Left renal pelvis (tissue), 4 donors: ENCODE data around the gene CD53. TPM values are rescaled to one million over a fixed set of nuclear protein-coding genes. Genes with fewer than 3 reads are reported as not detected.
"Not testable (repeated sequence)": the region's sequence is repeated elsewhere in the genome, so short reads cannot be mapped to it uniquely, and the experiment has no call there.

Experiments
- DNase-seq, 4 donors: peaks; one replicate each; pipeline ENCODE4 v3.0.0-alpha.2; 2013; ENCODE audit warnings: low read depth in 4 of 4, low spot score in 3 of 4
- polyA plus RNA-seq, 4 donors: library from polyadenylated mRNA; unstranded; fragments of 120-200 nt; gene quantifications; one replicate each; pipeline ENCODE4 v1.2.1, GENCODE V29; 2013; ENCODE audit not compliant: insufficient read length in 4 of 4

The CD53 gene, protein sequence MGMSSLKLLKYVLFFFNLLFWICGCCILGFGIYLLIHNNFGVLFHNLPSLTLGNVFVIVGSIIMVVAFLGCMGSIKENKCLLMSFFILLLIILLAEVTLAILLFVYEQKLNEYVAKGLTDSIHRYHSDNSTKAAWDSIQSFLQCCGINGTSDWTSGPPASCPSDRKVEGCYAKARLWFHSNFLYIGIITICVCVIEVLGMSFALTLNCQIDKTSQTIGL
- 10 to 100 TPM in 1 of 4 donors, 1 to 10 TPM in 3; 5.5 to 15.4 (median 7.4) TPM for polyA plus RNA-seq

DNA sequence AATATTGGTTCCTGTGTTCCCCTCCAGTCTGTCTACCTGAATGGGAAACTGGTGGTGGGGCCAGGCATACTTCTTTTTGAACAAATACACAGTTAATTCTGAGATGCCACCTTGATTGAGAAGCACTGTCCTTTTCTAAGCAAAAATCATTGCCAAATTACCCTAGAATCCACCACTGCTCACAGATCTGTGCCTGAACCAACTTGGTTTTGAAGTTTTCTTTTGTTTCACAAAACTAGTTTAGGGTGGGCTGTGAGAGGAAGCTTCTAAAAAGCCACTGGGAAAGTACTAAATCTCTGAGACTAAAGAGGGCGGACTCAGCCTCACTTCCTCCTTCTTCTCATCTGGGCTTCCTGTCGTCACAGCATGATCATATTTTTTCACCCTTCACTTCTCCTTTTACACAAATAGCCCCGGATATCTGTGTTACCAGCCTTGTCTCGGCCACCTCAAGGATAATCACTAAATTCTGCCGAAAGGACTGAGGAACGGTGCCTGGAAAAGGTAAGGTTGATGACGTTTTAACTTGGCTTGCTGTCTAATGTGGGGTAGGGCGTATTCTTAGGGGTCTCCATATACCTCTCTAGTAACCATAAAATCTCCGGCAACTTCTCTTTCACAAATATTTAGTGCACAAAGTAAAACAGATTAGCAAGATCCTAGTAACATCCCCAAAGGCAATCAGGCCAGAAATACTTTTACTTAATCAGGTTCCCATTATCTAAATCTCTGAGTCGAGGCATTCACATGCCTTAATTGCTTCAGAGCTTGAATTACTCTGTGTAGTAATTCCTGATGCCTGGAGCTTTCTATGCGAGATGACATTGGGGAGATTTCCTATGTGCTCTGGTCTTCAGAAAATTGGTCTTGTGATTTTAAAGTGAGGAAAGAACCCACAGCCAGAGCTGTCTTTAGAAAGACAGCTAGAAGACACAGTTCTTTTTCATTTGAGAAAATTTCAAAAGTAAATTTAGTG lies at the start of gene CD53:
CD53 (plus strand) TSS at position 404 of the 976 bp plus-strand sequence. CDS start 18,261 bp downstream, outside the sequence.
- DNase-seq = no peak

DNA sequence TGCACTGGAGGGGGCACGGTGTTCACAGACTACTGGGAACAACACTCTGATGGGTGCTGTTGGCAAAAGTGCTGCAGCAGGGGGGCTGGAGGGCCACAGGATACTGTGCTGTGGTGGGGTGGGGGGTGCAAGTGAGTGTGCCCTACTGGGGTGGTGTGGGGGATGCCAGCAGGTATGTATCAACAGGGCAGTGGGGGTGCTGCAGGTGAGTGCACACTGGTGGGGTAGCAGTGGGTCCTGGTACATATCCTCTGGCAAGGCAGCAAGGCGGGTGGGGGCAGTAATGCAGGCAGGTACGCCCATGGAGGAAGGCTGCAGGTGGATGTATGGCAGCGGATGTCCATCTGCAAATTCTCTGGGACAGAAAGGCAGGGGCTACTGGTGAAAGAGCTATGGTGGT lies 48.8 kb upstream of the CD53 start:
- DNase-seq = no peak

- DNase-seq = no peak
These were observed 42.9 kb upstream of the CD53 start for GRCh38 chr1:110829955-110830553.

DNA sequence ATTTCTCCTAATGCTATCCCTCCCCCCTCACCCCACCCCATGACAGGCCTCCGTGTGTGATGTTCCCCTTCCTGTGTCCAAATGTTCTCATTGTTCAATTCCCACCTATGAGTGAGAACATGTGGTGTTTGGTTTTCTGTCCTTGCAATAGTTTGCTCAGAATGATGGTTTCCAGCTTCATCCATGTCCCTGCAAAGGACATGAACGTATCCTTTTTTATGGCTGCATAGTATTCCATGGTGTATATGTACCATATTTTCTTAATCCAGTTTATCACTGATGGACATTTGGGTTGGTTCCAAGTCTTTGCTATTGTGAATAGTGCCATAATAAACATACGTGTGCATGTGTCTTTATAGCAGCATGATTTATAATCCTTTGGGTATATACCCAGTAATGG lies 39.2 kb upstream of the CD53 start:
- not testable (repeated sequence) for DNase-seq

DNA sequence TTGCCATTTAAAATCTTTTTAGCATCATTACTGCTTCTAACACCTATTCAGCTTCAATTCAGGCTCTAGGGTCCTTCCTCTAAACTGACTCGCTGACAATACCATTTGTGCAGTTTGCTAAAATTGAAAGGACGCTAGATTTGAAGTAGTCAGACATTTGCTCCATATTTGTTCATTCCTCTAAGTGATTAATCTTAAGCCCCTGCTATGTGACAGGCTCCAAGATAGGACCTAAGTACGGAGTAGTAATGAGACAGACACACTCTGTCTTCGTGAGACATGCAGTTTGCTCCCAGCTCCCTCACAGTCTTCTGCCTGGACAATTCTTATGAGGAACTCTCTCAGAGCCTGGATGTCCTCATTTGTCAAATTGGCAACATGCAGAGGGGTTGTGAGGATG lies 26.1 kb upstream of the CD53 start:
- no peak for DNase-seq

GRCh38 chr1:110850145-110850544 lies 22.8 kb upstream of the CD53 start:
- DNase-seq = no peak

GRCh38 chr1:110850627-110851026 lies 22.3 kb upstream of the CD53 start:
- no peak for DNase-seq

DNA sequence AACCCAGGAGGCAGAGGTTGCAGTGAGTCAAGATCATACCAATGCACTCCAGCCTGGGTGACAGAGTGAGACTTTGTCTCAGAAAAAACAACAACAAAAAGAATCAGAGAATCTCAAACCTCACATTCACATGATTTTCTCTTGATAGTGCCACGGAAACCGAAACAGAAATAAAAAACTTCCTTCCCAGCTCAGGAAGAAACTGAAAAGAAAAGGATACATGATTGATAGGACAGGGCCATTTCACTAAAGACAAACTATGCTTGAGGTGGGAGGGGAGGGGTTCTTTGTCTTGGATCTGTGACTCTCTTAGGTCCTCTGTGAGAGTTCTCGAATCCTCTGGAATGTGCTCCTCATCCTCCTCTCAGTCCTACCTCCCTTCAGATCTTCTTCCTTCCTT lies 19.8 kb upstream of the CD53 start:
- no peak for DNase-seq

DNA sequence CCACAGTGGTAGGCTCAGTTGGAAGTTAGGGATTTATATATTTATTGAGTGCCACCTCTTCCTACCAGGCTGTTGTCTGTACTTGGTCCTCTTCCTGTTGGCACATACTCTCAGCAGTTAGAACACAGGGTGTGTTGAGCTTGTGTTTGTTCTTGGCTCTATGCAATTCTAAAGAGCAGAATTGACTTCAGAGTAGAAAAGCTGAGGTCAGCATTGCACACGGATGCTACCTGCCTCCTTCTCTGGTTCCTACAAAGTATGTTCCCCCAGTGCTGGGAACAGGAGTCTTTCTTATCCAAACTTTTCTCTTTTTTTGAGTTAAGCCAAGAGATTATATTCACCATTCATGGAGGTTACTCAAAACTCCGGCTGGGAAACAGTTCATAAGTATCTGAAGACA lies 16.5 kb upstream of the CD53 start:
- no peak for DNase-seq

- DNase-seq = no peak
These were observed 14.7 kb upstream of the CD53 start for GRCh38 chr1:110857964-110858948.

- no peak for DNase-seq
These were observed 13.9 kb upstream of the CD53 start for GRCh38 chr1:110859062-110859461.

GRCh38 chr1:110860174-110860573 lies 12.8 kb upstream of the CD53 start:
- no peak for DNase-seq

DNA sequence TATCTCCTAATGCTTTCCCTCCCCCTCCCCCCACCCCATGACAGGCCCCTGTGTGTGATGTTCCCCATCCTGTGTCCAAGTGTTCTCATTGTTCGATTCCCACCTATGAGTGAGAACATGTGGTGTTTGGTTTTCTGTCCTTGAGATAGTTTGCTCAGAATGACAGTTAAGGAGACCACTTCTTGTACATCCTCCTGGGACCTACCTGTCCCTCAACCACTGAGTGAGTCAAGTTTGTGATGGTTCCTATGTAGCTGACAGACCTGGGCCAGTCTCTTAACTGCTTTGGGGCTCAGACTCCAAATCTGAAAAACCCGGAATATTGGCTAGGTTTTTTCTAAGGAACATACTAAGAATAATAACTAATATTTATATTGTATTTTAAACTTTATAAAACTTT lies 12.3 kb upstream of the CD53 start:
- not testable (repeated sequence) for DNase-seq

DNA sequence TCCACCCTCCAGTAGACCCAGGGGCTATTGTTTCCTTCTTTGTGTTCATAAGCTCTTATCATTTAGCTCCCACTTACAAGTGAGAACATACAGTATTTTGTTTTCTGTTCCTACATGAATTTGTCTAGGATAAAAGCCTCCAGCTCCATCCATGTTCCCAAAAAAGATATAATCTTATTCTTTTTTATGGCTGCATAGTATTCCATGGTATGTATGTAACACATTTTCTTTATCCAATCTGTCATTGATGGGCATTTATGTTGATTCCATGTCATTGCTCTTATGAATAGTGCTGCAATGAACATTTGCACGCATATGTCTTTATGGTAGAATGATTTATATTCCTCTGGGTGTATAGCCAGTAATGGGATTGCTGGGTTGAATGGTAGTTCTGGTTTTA lies 11.0 kb upstream of the CD53 start:
- not testable (repeated sequence) for DNase-seq

DNA sequence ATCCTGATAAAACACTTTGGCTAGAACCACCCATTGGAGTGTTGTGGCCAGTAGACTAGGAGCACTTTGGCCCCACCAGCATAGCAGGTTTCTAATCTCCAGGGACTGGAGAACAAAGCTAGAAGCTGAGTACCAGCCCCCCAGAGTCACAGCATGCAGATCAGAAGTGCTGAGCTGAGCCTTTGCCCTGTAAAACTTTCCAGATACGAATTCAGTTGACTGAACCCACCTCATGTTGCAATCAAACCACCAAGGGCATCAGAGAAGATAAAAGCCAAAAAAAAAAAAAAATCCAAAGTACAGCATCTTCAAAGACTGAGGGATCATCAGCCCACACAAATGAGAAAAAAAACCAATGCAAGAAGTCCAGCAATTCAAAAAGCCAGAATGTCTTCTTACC lies 8.7 kb upstream of the CD53 start:
- no peak for DNase-seq

- no peak for DNase-seq
These were observed 2.1 kb upstream of the CD53 start for GRCh38 chr1:110870721-110871388.

DNA sequence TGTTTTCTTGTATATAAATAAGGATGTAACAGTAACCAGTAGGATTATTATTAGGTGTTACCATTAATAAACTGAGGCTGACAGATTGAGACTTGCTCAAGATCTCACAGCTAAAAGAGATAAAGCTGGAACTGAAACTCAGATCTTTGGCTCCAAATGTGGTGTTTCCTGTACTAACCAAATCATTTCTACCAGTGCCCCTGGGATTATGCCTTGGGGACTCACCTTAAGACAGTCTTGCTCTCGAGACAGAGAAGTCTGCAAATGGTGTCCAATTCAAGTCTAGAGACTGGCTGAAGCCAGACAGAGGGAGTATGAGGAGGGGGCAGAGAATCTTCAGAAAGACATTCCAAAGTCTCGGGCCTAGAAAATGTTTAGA lies 593 bp upstream of the CD53 start:
- no peak for DNase-seq

GRCh38 chr1:110873856-110874255 lies 908 bp downstream of the CD53 start:
- no peak for DNase-seq

GRCh38 chr1:110874324-110875215 lies 1.6 kb downstream of the CD53 start:
- no peak for DNase-seq
